Mesothelial cell of epicardium (in vitro differentiated cells): ENCODE results near the gene CCDC148. TPM values are rescaled to one million over a fixed set of nuclear protein-coding genes. Genes with fewer than 3 reads are reported as not detected.

Experiments used
- DNase-seq, 2 experiments: peaks; one replicate each; pipeline ENCODE4 v3.0.0; 2021; ENCODE audit warnings: low spot score in 2 of 2; ENCODE audit not compliant: unreplicated experiment in 2 of 2
- H3K27ac Mint-ChIP-seq: 2 replicates; pipeline ENCODE4 v1.8.0; 2021; ENCODE audit warnings: mixed read lengths
- H3K27me3 Mint-ChIP-seq: 2 replicates; pipeline ENCODE4 v1.8.0; 2021; ENCODE audit warnings: low read depth, mixed read lengths
- H3K36me3 Mint-ChIP-seq: 2 replicates; pipeline ENCODE4 v1.8.0; 2021; ENCODE audit warnings: mixed read lengths
- H3K4me1 Mint-ChIP-seq: 2 replicates; pipeline ENCODE4 v1.8.0; 2021; ENCODE audit warnings: mixed read lengths
- H3K4me3 Mint-ChIP-seq: 2 replicates; pipeline ENCODE4 v1.8.0; 2021; ENCODE audit warnings: mild to moderate bottlenecking, moderate library complexity, mixed read lengths
- H3K9me3 Mint-ChIP-seq: 2 replicates; pipeline ENCODE4 v1.8.0; 2021; ENCODE audit warnings: mixed read lengths
- total RNA-seq: library from RNA; stranded (reverse); gene quantifications from 3 replicates; pipeline ENCODE4 v1.2.1, GENCODE V29; 2021
- TF ChIP-seq, protein P1 (sequence below): fragments of 200-600 bp; sonication (generic); IDR thresholded peaks from one replicate; pipeline ENCODE4 v1.5.0; 2021; ENCODE audit warnings: antibody characterized with exemption; ENCODE audit not compliant: unreplicated experiment

CCDC148 gene
- total RNA-seq, 1 donor from 2014 or later: 3.1 TPM

DNA sequence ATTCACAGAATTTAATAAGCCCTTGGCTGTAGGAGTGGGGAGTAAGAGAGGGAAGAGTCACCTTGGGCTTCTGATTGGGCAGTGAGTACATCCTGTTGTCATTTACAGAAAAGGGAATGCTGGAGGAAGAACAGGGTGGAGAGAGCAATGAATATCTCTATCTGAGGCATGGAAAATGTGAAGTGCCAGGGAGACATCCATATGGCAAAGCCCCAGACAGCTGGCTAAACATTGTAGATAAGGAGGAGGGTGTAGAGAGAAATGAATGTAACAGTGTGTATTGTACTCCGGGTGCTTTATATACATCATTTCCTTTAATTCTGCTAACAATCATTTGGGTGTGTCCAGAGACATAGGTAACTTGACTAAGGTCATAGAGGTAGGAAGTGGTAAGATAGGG lies 251.3 kb downstream of the CCDC148 start:
- Mint-ChIP-seq H3K27ac (no peak overlapping the region), H3K36me3 (no peaks in the 10 kb centered on the region), H3K27me3 (no peaks in the 10 kb centered on the region), H3K9me3 (peaks cover 4% of the 10 kb centered on the region), H3K4me3 (no peak overlapping the region), H3K4me1 (peaks cover 24% of the 10 kb centered on the region)
- TF ChIP-seq, protein P1, sequence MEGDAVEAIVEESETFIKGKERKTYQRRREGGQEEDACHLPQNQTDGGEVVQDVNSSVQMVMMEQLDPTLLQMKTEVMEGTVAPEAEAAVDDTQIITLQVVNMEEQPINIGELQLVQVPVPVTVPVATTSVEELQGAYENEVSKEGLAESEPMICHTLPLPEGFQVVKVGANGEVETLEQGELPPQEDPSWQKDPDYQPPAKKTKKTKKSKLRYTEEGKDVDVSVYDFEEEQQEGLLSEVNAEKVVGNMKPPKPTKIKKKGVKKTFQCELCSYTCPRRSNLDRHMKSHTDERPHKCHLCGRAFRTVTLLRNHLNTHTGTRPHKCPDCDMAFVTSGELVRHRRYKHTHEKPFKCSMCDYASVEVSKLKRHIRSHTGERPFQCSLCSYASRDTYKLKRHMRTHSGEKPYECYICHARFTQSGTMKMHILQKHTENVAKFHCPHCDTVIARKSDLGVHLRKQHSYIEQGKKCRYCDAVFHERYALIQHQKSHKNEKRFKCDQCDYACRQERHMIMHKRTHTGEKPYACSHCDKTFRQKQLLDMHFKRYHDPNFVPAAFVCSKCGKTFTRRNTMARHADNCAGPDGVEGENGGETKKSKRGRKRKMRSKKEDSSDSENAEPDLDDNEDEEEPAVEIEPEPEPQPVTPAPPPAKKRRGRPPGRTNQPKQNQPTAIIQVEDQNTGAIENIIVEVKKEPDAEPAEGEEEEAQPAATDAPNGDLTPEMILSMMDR: no peak
- no peak for DNase-seq

DNA sequence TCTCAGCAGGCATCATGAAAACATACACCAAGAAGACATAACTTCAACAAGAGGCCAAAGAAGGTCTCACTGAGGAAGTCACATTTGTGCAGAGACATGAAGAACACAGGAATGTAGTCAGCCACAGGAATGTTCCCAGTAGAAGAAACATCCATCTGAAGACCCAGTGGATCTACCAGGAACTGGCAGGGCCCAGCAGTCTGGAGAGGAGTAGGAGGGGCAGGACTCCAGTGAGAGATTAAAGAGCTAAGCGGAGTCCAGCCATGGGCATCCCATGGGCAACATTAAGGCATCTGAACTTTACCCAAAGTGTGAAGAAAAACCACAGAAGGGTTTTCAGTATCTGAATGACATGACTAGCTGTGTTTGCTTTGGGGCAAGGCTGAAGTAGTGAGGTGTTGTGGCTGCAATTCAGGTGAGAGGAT lies 251.8 kb downstream of the CCDC148 start:
- DNase-seq: no peak
- Mint-ChIP-seq H3K27ac (no peak overlapping the region), H3K36me3 (no peaks in the 10 kb centered on the region), H3K9me3 (peaks cover 2% of the 10 kb centered on the region), H3K4me3 (no peak overlapping the region), H3K27me3 (no peaks in the 10 kb centered on the region), H3K4me1 (peaks cover 27% of the 10 kb centered on the region)
- TF ChIP-seq, protein P1: no peak

DNA sequence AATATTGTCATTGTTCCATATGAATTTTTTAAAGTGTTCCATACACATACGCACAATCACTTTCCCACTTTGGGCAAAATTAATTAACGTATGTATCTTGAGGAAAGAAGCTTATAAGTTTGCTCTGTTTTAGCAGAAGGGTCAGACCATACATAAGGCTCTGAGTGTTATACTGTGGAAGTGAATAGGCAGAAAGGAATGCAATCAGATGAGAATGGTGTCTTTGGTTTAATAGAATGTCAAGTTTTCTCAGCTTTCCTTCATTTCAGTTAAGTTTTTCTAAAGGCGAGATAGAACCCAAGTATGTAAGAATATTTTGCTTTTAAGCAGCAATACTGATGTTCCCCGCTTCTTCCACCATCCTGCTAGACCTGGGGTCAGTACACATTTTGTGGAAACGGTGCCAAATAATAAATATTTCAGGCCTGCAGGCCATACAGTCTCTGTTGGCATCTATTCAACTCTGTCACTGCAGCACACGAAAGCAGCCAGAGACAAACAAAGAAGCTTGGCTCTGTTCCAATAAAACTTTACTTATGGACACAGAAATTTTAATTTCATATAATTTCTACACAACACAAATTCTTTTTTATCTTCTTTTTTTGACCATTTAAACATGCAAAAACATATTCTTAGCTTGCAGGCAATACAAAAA lies 254.3 kb downstream of the CCDC148 start:
- DNase-seq: no peak
- Mint-ChIP-seq H3K27ac (peak overlapping the region; percentile 48), H3K4me3 (no peak overlapping the region), H3K9me3 (no peaks in the 10 kb centered on the region), H3K36me3 (no peaks in the 10 kb centered on the region), H3K27me3 (no peaks in the 10 kb centered on the region), H3K4me1 (peaks cover 28% of the 10 kb centered on the region)
- TF ChIP-seq, protein P1: no peak

DNA sequence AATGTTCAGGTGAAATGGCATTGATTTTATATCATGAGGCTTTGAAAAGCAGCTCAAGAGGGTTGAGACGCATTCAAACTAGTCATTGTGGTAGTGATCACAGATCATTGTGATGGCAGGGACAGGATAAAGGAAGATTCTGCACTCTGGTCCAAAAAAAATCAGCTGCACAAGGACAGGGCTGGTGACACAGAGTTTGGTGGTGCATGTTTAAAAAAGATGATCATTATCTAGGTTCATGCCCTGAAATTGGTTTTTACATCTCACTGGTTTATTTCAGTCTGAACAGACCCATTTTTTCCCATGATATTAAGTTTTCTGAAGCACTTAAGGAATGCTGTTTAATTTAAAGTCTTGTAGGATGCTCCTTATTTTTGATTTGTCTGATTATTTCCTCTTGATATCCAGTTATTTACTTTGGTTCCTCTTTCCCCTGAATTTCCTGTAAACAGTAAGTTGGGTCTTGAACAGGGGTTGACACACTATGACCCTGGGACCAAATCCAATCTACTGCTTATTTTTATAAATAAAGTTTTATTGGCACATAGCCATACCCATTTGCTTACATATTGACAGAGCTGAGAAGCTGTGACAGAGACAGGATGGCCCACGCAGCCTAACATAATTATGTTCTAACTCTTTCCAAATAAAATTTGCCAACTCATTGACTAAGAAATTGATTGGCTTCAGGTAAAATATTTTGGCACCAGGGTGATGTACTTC lies 256.5 kb downstream of the CCDC148 start:
- H3K36me3 Mint-ChIP-seq: no peaks in the 10 kb centered on the region
- H3K9me3 Mint-ChIP-seq: no peaks in the 10 kb centered on the region
- H3K4me3 Mint-ChIP-seq: no peak overlapping the region
- TF ChIP-seq, protein P1: no peak
- peaks cover 28% of the 10 kb centered on the region for H3K4me1 Mint-ChIP-seq
- H3K27ac Mint-ChIP-seq: no peak overlapping the region
- H3K27me3 Mint-ChIP-seq: no peaks in the 10 kb centered on the region
- DNase-seq: no peak

DNA sequence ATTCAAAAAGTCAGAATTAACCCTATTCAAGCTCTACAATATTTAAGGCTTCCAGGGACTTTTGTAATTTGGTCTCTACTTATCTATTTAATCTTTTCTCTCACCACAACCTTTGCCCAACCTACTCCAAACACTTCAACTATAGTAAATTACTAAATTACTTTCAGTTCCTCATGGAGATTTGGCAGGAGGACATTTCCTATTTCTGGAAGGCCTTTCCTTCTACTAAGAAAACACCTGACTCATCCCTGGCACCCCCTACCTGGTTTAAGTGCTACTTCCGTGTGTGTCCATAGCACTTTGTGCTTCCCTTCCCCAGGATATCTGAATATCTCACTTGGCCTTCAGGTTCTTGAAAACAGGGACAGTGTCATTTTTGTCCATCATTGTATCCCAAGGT lies 258.6 kb downstream of the CCDC148 start:
- no peaks in the 10 kb centered on the region for H3K27me3 Mint-ChIP-seq
- no peak overlapping the region for H3K27ac Mint-ChIP-seq
- H3K36me3 Mint-ChIP-seq: no peaks in the 10 kb centered on the region
- no peaks in the 10 kb centered on the region for H3K9me3 Mint-ChIP-seq
- H3K4me1 Mint-ChIP-seq: peaks cover 21% of the 10 kb centered on the region
- DNase-seq: no peak
- H3K4me3 Mint-ChIP-seq: no peak overlapping the region
- TF ChIP-seq, protein P1: no peak
